Brain microvascular endothelial cell (primary cell): ENCODE results near the gene TICRR.
A peak's percentile ranks its signal among the peaks of the same experiment; 100 is the strongest.

Source experiments
- DNase-seq: peaks from one replicate; pipeline ENCODE4 v3.0.0-alpha.2; 2020
- H3K27ac ChIP-seq: fragments of 250-450 bp; sonication (Bioruptor Pico); 2 replicates; pipeline ENCODE4 v1.5.1; 2020; ENCODE audit warnings: mild to moderate bottlenecking, moderate library complexity
- H3K27me3 ChIP-seq: fragments of 250-450 bp; sonication (Bioruptor Pico); replicated peaks from 2 replicates; pipeline ENCODE4 v1.5.1; 2020; ENCODE audit warnings: mild to moderate bottlenecking
- H3K36me3 ChIP-seq: fragments of 250-450 bp; sonication (Bioruptor Pico); replicated peaks from 2 replicates; pipeline ENCODE4 v1.5.1; 2020; ENCODE audit warnings: mild to moderate bottlenecking
- H3K4me3 ChIP-seq: 2 replicates; pipeline ENCODE4 v1.5.1; 2011; ENCODE audit warnings: low read depth, mild to moderate bottlenecking, control low read depth, low read length, moderate library complexity
- in situ Hi-C: cut with HindIII; loops from 2 replicates; pipeline ENCODE4 v1.10.0; 2017; ENCODE audit warnings: low sequenced_read_pairs, low pct_ligation_motif_present
- TF ChIP-seq, protein P1 (sequence below): IDR thresholded peaks from 2 replicates; pipeline ENCODE4 v1.5.1; 2011; ENCODE audit warnings: low read depth, mild to moderate bottlenecking, moderate library complexity, low read length, control low read depth, inconsistent platforms; ENCODE audit errors: missing control alignments

Gene TICRR

DNA sequence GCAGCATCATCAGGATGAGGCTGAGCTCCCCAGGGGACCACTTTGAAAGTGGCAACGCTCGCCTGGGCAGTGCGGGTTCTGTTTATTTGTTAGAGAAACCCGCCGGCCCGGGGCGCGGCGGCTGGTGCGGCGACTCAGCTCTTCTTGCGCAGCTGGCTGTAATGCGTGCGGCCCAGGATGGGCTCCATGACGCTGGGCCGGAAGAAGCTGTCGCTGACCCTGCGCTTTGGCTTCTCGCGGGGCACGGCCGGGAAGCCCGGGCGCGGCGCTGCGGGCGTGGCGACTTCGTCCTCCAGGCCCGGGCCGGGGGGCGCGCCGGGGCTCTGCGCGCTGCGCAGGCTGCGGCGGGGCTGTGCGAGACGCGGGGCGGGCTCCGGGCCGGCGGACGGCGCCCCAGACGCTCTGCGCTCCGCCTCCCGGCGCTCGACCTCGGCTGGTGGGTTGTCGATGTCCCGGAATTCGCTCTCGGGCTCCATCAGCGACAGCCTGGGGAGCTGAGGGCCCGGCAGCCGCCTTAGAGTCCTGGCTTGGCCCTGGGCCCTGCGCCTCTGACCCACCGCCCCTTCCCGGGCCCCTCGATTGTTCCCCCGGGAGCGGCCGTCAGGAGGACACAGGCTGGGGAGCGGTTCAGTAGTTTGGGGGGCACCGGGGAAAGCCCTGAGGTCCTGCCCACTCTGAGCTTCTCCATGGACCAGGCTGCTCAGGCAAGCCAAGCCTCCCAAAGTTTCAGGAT is 90.3 kb downstream of the TICRR start:
- Histone ChIP-seq H3K4me3 (peak overlapping the region; percentile 52), H3K27me3 (no peaks in the 10 kb centered on the region), H3K36me3 (no peaks in the 10 kb centered on the region), H3K27ac (no peak overlapping the region)
- TF ChIP-seq, protein P1, sequence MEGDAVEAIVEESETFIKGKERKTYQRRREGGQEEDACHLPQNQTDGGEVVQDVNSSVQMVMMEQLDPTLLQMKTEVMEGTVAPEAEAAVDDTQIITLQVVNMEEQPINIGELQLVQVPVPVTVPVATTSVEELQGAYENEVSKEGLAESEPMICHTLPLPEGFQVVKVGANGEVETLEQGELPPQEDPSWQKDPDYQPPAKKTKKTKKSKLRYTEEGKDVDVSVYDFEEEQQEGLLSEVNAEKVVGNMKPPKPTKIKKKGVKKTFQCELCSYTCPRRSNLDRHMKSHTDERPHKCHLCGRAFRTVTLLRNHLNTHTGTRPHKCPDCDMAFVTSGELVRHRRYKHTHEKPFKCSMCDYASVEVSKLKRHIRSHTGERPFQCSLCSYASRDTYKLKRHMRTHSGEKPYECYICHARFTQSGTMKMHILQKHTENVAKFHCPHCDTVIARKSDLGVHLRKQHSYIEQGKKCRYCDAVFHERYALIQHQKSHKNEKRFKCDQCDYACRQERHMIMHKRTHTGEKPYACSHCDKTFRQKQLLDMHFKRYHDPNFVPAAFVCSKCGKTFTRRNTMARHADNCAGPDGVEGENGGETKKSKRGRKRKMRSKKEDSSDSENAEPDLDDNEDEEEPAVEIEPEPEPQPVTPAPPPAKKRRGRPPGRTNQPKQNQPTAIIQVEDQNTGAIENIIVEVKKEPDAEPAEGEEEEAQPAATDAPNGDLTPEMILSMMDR = no peak
- in situ Hi-C loops = no loop called here
- DNase-seq = peak; percentile 16

- Histone ChIP-seq H3K36me3 (no peaks in the 10 kb centered on the region), H3K4me3 (peak overlapping the region; percentile 52), H3K27me3 (no peaks in the 10 kb centered on the region), H3K27ac (no peak overlapping the region)
- in situ Hi-C loops = no loop called here
- no peak for DNase-seq
- TF ChIP-seq, protein P1 = no peak
Measured at GRCh38 chr15:89666184-89666857, 91.1 kb downstream of the TICRR start.

DNA sequence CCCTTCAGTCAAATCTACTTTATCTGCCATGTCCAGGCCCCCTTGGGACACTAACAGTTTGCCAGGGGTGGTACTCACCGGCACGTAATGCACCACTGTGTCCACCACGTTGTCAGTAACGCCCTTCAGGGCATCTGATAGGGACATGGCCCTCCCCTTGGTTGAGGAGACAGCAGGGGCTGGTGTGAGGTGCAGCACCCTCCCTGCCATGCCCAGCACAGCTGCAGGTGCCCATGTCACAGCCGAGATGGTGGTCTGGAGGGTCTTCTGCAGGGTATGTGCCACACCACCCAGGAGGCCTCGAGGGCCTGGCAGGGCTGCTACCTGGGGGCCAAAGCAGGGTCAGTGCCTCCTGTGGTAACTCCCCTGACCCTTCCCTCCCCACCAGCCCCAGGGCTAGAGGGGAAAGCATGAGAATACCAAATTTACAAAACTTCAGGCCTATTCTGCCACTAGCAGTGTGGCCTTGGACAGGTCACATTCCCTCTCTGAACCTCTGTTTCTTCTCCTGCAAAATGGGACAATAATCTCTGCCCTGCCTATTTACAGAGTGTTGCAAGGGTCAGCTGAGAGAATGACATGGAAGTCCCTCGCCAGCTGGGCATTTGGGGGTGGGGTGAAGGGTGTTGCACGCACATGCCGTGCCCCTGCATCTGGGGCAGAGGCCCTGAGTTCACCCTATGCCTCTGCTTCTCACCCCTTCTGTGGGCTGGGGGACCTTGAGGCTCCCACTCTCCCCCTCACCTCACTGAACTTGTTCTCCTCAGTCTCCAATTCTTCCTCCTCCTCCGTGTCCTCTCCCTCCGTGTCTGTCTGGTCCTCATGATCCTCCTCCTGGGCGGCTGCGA is 91.8 kb downstream of the TICRR start:
- TF ChIP-seq, protein P1 = no peak
- in situ Hi-C loops = no loop called here

DNA sequence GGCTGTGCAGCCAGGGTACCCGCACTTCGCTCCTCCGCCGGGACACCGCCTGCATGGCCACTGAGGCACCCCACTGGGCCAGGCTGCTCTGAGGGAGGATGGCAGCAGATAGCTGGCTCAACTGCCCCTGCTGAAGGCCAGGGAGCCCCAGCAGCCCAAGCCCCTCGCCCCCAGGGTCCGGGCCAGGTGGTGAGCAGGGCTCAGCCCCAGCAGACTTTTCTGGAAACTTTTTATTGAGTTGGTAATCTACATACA is 92.4 kb downstream of the TICRR start:
- TF ChIP-seq, protein P1 = no peak
- in situ Hi-C loops = no loop called here
- DNase-seq = no peak
- H3K36me3 ChIP-seq = no peaks in the 10 kb centered on the region
- H3K4me3 ChIP-seq = no peak overlapping the region
- H3K27me3 ChIP-seq = no peaks in the 10 kb centered on the region
- no peak overlapping the region for H3K27ac ChIP-seq

More for the DNA sequence above, 91.8 kb downstream of the TICRR start:
- no peak overlapping the region for H3K27ac ChIP-seq
- DNase-seq = no peak
- no peaks in the 10 kb centered on the region for H3K27me3 ChIP-seq
- H3K4me3 ChIP-seq = no peak overlapping the region
- no peaks in the 10 kb centered on the region for H3K36me3 ChIP-seq

GRCh38 chr15:89668171-89668570 is 92.9 kb downstream of the TICRR start:
- in situ Hi-C loops = no loop called here
- no peaks in the 10 kb centered on the region for H3K27me3 ChIP-seq
- TF ChIP-seq, protein P1 = no peak
- H3K4me3 ChIP-seq = no peak overlapping the region
- H3K27ac ChIP-seq = no peak overlapping the region
- H3K36me3 ChIP-seq = no peaks in the 10 kb centered on the region
- no peak for DNase-seq
